ENCODE measurements around the gene OR6K2.
"Not testable (repeated sequence)": the region's sequence is repeated elsewhere in the genome, so short reads cannot be mapped to it uniquely, and the experiment has no call there.

The OR6K2 gene, protein sequence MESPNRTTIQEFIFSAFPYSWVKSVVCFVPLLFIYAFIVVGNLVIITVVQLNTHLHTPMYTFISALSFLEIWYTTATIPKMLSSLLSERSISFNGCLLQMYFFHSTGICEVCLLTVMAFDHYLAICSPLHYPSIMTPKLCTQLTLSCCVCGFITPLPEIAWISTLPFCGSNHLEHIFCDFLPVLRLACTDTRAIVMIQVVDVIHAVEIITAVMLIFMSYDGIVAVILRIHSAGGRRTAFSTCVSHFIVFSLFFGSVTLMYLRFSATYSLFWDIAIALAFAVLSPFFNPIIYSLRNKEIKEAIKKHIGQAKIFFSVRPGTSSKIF

DNA sequence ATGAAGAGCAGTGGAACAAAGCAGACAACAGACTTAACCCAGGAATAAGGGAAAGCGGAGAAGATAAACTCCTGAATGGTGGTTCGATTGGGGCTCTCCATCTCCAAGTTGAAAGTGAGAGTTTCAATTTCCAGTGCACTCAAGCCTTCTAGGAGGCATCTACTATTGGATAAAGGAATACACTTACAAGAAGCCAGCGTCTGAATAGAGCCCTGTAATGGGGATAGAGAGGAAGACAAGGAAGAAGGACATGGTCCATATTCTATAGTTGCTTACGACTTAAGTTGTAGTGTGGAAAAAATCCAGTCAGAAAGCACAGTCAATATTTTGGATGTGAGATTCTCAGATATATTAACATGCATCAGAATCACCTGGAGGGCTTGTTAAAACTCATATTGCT lies at the start of gene OR6K2:
Gene OR6K2 (minus strand): TSS at position 101 of the 400 bp plus-strand sequence. CDS start 0 bp downstream, at position 101.
- no peak for DNase-seq (ENCODE audit: low spot score)

DNA sequence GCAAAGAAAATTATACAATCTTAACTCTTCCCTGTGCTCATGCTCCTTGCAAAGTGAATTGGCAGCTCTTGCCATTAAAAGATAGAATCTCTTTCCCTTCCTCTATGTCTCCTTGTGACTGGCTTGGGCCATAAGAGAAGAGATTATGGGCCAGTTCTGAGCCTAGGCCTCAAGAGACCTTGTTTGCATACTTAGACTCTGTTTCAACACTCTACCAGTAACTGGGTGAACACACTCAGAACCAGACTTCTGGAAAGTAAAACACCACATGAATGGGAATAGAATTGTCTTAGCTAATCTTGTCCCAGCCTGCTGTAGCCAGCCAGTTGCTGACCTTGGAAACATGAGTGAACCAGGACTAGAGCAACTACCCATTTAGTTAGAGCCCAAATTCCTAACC lies 35.4 kb upstream of the OR6K2 start:
- no peak for DNase-seq (ENCODE audit: low spot score)

DNA sequence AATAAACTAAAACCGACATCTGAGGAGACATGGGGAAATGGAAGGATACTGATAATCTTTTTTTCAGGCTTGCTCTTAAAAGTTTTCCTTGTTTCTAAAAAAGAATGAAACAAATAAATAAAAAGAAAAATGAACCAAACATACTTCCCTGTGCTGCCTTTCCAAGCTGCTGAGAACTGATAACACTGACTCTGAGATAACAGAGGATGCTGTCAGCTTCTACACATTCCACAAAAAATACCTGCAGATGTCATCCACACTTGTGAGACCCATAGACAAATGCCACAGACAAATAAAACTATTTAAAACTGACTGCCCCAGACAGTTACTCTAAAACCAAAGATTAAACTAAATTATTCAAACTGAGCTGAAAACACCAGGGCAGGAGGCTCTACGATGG lies 32.1 kb upstream of the OR6K2 start:
- no peak for DNase-seq (ENCODE audit: low spot score)

DNA sequence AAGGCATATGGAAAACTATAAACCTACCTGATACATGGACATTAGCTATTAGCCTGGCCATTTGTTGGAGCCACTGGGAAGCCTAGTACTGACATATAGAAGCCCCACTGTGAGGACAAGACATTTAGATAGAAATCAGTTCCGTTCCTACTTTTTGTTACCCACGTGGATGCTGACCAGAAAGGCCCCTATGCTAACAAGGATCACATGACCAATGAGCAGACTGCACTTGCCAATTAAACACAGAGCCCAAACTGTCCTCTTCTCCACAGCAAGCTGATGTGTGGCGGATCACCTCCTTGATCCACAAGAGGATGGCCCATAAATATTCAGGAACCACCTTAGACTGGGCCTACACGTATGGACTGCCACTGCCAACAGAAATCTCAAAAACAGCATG lies 31.3 kb upstream of the OR6K2 start:
- no peak for DNase-seq (ENCODE audit: low spot score)

DNA sequence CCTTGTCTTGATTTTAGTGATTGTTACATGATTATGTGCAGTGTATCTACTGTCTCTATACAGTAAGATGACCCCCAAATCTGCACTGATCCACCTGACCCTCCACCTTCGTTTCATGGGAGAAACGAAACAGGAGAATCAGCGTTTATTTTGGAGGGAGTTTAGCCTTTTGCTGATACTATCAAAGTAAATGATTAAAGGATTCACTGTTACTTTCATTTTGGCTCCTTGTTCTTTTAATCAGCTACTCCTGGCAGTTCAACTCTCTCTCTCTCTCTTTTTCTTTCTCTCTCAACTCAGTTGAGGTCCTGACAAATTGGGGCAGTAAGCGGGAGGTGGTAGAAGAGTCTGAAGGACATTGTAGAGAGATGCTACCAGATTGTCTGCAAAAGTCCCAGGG lies 30.0 kb upstream of the OR6K2 start:
- DNase-seq (ENCODE audit: low spot score), result no peak

DNA sequence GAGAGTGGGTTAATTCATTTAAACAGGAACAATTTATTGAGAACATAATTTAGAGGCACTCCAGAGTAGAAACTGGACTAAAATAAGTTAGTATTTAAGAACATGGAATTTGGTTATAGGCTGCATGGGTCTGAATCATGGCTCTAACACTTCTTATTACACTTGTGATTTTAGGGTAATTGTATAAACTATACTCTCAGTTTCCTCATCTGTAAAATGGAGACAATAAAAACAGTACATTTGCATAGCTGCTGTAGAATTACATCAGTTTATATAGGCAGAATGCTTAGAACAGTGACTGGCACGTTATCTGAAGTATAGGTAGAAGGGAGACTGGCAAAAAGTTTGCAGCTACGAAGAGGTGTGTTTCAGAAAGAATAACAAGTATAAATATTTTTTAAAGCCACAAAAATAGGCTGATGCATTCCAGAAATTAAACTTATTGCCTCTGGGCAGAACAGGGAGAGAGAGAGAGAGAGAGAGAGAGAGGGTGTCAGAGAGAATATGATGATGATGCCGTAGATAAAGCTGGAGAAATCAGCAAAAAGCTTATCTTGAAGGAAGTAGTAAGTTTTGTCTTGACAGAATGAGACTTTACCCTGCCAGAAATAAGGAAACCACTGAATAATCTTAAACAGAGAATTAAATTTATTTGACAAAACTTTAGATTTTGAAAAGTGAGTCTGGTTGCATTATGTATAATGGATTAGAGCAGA lies 28.2 kb upstream of the OR6K2 start:
- DNase-seq (ENCODE audit: low spot score), result no peak

DNA sequence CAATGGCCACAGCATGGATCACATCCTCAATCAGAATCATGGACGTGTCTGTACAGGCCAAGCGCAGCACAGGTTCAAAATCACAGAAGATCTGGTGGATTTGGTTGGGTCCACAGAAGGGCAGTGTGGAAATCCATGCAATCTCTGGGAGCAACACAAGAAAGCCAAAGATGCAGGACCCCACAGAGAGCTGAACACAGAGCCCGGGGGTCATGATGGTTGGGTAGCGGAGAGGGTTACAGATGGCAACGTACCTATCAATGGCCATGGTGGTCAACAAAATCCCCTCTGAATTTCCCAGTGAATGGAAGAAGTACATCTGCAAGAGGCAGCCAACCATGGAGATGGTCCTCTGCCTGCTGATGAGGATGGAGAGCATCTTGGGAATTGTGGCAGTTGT lies 24.0 kb upstream of the OR6K2 start:
- DNase-seq (ENCODE audit: low spot score), result no peak

DNA sequence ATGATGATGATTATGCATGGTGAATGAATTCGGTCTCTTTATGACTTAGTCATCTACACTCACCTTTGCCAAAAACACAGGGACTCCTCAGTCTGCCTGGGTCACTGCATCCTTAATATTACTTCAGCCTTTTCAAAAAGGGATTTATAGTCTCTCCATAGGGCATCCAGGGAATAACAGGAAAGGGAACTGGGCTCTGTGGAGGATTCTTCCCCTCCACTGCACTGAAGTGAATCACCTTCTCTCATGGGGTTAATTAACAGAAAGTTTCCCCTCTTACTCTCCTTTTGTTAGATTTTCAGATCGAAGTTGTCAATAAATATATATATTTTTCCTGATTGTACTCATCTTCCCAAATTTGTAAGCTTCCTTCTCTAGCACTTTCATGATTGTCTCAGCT lies 20.2 kb upstream of the OR6K2 start, which contains the start of gene OR6K3:
Gene OR6K3 (minus strand): TSS at position 101 of the 400 bp plus-strand sequence. CDS start 2,605 bp downstream, outside the sequence.
- no peak for DNase-seq (ENCODE audit: low spot score)

DNA sequence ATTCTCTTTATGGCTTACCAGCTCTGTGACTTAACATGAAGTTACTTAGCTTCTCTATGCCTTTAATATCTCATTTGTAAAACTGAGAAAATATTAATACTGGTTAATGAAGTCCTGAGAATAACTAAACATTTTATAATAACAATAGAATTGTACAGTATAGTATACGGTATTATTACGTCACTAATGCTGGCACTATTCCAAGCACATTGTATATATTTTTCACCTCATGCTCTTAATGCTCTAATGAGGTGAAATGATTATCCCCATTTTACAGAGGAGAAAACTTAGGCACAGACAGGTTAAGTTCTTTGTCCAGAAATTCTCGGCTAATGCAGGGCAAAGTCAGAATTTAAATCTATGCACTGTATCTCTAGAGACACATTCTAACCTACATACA lies 19.2 kb upstream of the OR6K2 start:
- DNase-seq (ENCODE audit: low spot score), result no peak

DNA sequence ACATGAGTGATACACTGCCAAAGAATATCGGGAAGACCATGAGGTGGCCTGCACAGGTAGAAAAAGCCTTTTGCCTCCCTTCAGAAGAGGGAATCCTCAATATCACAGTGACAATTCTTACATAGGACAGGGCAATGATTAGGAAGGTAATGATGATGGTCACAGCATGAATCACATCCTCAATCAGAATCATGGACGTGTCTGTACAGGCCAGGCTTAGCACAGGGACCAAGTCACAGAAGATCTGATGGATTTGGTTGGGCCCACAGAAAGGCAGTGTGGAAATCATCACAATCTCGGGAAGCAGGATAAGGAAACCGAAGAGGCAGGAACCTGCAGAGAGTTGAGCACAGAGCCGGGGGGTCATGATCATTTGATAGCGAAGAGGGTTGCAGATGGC lies 16.9 kb upstream of the OR6K2 start:
- DNase-seq (ENCODE audit: low spot score), result no peak

DNA sequence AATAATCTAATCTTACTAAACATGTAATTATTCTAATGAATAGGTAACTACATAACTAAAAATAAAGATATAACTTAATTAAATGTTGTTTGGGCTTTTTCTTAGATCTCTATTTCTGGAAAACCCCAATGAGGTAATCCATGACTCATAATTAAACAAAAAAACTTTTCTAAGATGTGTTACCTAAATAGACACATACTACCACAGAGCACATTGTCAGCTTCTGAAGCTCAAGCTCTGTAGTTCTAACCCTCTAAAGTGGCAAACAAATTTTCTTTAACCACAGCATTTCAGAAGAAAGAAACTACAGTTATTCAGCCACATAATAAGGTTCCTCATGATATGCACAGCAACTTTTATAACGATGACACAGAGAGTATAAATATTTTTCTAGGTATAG lies 15.9 kb upstream of the OR6K2 start:
- DNase-seq (ENCODE audit: low spot score), result no peak

DNA sequence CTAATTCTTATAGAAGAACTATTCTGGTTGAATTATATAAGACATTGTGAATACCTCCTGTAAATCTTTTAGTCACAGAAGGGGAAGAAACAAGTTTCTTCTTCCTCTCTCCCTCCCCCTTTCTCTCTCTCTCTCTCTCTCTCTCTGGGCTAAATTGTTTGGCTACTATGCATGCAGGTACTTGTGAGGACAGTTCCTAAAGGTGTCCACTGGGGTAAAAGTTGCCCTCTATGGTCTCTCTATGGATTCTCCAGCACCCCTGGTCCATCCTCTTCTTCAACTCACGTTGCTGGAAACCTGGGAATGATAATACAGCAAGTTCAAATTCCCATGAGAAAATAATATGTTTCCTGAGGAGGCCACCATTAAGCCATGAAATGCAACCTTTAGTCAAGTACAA lies 14.3 kb upstream of the OR6K2 start:
- no peak for DNase-seq (ENCODE audit: low spot score)

DNA sequence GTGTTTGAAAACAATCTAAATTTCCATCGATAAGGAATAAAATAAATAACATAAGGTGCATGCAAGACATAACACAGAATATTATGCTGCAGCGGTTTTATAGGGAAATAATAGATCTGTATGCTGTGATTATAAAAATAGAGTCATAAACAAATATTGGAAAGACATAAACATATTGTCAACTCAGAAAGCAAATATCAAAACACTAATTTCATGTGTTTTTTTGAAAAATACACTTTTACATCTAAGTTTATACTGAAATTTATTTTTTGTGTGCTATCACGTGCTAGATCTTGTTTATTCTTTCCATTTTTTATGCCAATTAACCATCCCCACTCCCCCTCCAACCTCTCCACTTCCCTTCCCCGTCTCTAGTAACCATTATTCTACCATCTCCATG lies 10.6 kb upstream of the OR6K2 start:
- no peak for DNase-seq (ENCODE audit: low spot score)

DNA sequence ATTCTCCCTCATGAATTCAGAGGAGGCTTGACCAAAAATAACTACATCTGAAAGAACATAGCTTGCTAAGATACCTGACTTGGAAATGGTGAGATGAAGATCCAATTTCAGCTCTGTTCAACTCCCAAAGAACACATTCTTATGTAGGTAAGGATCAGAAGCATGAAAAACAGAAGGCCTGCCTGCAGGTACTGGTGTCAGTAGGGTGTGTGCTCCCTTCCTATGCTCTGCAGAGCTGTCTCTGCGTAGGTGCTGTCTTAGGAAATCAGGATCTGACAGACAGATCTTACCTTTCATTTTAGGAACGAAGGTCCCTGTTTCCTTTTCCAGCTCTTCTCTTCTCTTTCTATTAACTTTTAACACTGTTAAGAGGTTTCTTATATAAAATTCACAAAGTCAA lies 5.6 kb upstream of the OR6K2 start:
- no peak for DNase-seq (ENCODE audit: low spot score)

DNA sequence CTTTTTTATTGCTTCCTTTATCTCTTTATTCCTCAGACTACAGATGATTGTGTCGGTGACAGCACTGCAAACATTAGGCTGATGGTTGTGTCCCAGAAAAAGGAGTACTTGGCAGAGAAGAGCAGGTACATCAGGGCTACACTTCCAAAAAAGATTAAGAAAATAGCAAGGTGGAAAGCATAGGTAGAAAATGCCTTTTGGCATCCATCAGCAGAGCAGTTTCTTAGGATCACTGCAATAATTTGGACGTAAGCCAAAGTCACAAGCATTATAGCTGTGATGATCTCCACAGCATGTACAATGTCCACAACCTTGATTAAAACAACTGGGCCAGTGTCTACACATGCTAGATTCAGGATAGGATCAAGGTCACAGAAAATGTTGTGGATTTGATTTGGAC lies 5.9 kb downstream of the OR6K2 start:
- no peak for DNase-seq (ENCODE audit: low spot score)

DNA sequence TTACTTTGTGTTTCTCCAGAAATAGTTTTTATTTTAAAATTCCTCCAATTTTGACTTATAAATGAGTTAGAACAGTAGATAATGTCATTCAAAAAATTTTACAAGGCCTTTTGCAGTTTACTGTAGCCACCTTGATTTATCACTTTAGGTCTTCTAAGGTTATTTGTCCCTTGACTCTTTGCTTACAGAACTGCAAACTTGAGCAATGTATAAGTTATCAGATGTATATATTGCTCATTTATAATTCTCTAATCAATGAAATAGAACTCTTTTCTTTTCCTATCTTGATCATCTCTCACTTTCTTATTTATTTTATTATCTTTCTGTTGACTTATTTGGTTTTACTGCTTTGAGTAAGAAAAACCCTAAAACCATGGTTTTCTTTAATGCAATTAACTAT lies 8.1 kb downstream of the OR6K2 start:
- no peak for DNase-seq (ENCODE audit: low spot score)

DNA sequence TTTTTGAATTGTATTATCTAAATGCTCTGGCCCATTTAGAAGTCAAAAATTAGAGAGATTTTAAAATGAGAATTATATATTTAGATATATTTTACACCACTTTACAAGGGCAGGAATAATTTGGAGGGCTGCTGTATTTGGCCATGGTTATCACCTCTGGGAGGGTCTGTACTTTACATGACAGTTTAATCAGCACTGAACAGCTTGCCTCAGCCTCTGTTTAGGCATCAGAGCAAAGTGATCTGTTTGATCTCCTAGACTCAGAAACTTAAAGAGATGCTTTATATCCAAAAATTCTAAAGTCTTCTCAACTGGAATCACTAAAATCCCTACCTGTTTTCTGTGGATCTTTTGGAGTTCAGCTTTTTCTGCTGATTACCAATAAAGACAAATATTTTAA lies 8.5 kb downstream of the OR6K2 start:
- no peak for DNase-seq (ENCODE audit: low spot score)

DNA sequence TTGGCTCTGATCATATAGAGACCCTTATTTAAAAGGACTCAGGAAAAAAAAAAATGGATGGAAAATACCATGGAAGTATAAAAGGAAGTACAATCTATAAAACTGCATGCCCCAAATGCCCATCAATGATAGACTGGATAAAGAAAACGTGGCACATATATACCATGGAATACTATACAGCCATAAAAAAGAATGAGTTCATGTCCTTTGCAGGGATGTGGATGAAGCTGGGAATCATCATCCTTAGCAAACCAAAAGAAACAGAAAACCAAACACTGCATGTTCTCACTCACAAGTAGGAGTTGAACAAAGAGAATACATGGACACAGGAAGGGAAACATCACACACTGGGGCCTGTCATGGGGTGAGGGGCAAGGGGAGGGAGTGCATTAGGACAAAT lies 9.3 kb downstream of the OR6K2 start:
- DNase-seq (ENCODE audit: low spot score), result not testable (repeated sequence)

DNA sequence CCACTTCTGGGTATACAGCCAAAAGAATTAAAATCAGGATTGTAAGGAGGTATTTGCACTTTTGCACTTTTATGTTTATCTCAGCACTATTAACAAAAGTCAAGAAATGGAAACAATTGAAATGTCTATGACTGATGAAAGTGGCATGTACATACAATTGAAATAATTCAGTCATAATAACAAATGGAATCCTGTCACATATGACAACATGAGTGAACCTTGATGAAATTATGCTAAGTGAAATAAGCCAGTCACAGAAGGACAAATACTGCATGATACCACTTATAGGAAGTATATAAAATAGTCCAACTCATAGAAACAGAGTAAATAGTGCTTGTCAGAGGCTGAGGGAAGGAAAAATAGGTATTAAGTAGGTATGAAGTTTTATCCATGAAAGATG lies 10.6 kb downstream of the OR6K2 start:
- DNase-seq (ENCODE audit: low spot score), result no peak

DNA sequence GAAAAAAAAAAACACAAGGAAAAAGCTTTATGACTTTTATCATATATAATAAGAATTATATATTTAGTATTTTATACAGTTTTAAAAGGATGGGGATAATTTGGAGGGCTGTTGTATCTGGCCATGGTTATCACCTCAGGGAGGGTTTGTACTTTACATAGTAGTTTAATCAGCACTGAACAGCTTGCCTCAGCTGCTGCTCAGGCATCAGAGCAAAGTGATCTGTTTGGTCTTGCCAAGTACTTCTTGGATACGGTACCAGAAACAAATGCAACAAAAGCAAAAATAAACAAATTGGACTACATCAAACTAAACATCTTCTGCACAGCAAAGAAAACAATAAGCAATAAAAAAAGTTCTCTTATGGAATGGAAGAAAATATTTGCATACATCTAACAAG lies 11.3 kb downstream of the OR6K2 start:
- no peak for DNase-seq (ENCODE audit: low spot score)

DNA sequence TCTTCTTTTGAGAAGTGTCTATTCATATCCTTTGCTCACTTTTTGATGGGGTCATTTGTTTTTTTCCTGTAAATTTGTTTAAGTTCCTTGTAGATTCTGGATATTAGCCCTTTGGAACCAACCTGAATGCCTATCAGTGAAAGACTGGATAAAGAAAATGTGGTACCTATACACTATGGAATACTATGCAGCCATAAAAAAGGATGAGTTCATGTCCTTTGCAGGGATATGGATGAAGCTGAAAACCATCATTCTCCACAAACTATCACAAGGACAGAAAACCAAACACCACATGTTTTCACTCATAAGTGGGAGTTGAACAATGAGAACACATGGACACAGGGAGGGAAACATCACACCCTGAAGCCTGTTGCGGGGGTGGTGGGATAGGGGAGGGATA lies 12.1 kb downstream of the OR6K2 start:
- not testable (repeated sequence) for DNase-seq (ENCODE audit: low spot score)

DNA sequence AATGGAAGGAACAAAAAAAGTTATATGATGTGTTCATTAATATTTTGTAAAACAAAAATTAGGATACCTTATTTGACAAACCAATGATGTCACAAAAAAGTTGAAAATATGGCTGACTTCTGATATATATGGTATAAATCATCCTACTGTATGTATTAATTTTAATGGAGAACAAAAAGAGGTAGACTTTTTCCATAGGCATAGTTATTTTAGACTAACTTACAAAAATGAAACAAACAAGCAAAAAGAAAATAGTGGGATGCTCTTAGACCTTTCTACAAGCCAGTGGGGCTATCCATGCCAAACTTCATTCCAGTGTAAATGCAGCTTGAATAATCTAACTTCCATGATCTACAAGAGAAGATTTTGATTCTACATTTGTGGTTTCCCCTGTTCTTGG lies 13.4 kb downstream of the OR6K2 start:
- DNase-seq (ENCODE audit: low spot score), result no peak

DNA sequence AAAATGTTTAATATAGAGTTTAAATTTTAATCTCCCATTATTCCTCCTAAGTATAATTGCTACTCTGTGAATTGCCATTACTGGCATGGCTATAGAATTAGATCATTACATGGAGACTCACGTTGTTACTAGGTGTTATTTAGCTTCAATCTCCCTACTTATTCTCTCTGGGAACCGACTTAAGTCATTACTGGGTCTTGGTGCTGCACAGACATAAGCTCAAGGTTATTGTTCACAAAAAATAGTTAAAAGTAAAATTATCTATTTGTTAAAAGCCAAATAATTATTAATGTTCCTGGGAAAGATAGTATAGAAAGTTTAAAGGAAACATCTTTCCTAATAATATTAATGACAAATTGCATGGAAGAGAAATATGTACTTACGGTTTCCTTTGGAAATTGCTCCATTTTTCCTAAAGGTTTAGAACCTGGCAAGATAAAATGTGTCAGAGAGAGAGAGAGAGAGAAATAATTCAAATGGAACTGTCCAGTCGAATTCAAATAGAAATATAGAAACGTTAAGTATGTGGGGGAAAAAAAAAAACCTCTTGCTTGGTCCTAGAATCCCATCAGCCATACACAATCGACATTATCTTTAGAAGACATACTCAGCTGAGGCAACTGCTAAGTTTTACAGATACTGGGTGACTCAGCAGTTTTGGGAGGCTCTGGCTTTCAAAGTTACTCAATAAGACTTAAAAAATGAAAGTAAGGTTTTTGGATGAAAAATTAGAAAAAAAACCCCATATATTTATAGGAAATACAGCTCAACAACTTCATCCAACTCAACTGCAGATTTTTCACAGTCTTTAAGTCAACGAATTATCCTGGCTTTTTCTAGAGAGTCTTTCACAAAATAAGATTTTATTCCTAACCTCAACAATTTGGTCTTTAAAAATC lies 14.1 kb downstream of the OR6K2 start, which contains the start of gene SPTA1:
Gene SPTA1 (minus strand): TSS at position 605 of the 899 bp plus-strand sequence. CDS start 198 bp downstream, at position 407.
- DNase-seq (ENCODE audit: low spot score), result no peak

All from iPS-NIHi11 (cell line).